SK-N-SH treated with all-trans-retinoic acid at 6 μM for 48 hours (cell line): ENCODE results near the gene MAPK12.

Experiments
- ATAC-seq: fragments of 200-7000 bp; cut with Tn5 transposase; 3 replicates; pipeline ENCODE4 v1.9.1; 2020; ENCODE audit warnings: mild to moderate bottlenecking, moderate library complexity
- ARNTL ChIP-seq: fragments of 450-650 bp; formaldehyde crosslinking; IDR thresholded peaks from 2 replicates; pipeline ENCODE4 v1.5.0; 2020; ENCODE audit warnings: low read depth, mild to moderate bottlenecking, moderate library complexity, borderline replicate concordance
- BACH2 ChIP-seq: fragments of 250-450 bp; sonication (Bioruptor Pico); IDR thresholded peaks from 2 replicates; pipeline ENCODE4 v1.9.0; 2021; ENCODE audit warnings: mild to moderate bottlenecking, borderline replicate concordance
- ISL1 ChIP-seq: fragments of 250-450 bp; sonication (Bioruptor Pico); IDR thresholded peaks from 2 replicates; pipeline ENCODE4 v2.1.2; 2022; ENCODE audit warnings: mild to moderate bottlenecking, moderate library complexity
- OSR1 ChIP-seq: fragments of 250-450 bp; sonication (Bioruptor Pico); IDR thresholded peaks from 2 replicates; pipeline ENCODE4 v1.8.0; 2022; ENCODE audit warnings: moderate library complexity, mild to moderate bottlenecking, inconsistent platforms
- PPARA ChIP-seq: fragments of 250-450 bp; sonication (Bioruptor Pico); IDR thresholded peaks from 2 replicates; pipeline ENCODE4 v1.5.0; 2020; ENCODE audit warnings: mild to moderate bottlenecking, borderline replicate concordance
- RARB ChIP-seq: fragments of 250-450 bp; sonication (Bioruptor Pico); IDR thresholded peaks from 2 replicates; pipeline ENCODE4 v1.8.0; 2021; ENCODE audit warnings: mild to moderate bottlenecking, moderate library complexity
- SNAI2 ChIP-seq: fragments of 250-450 bp; sonication (Bioruptor Pico); IDR thresholded peaks from 2 replicates; pipeline ENCODE4 v1.5.0; 2020; ENCODE audit warnings: mild to moderate bottlenecking, moderate library complexity
- TOX ChIP-seq: fragments of 250-450 bp; sonication (Bioruptor Pico); IDR thresholded peaks from 2 replicates; pipeline ENCODE4 v1.8.0; 2021; ENCODE audit warnings: mild to moderate bottlenecking, moderate library complexity, borderline replicate concordance
- ZC3H10 ChIP-seq: fragments of 250-450 bp; sonication (Bioruptor Pico); IDR thresholded peaks from 2 replicates; pipeline ENCODE4 v1.5.1; 2021; ENCODE audit warnings: mild to moderate bottlenecking, moderate library complexity
- ZFP30 ChIP-seq: fragments of 450-650 bp; formaldehyde crosslinking; IDR thresholded peaks from 2 replicates; pipeline ENCODE4 v1.5.0; 2022; ENCODE audit warnings: mild to moderate bottlenecking, moderate library complexity
- ZNF565 ChIP-seq: fragments of 450-650 bp; formaldehyde crosslinking; conservative IDR thresholded peaks from 2 replicates; pipeline ENCODE4 v1.5.0; 2020; ENCODE audit warnings: low read depth, mild to moderate bottlenecking, moderate library complexity
- ZNF70 ChIP-seq: fragments of 450-650 bp; formaldehyde crosslinking; IDR thresholded peaks from 2 replicates; pipeline ENCODE4 v1.5.0; 2020; ENCODE audit warnings: mild to moderate bottlenecking, moderate library complexity
- ZNF8 ChIP-seq: fragments of 450-650 bp; formaldehyde crosslinking; IDR thresholded peaks from 2 replicates; pipeline ENCODE4 v1.5.0; 2020; ENCODE audit warnings: mild to moderate bottlenecking, moderate library complexity
- TF ChIP-seq, protein P1 (sequence below): fragments of 250-450 bp; sonication (Bioruptor Pico); IDR thresholded peaks from 2 replicates; pipeline ENCODE4 v1.5.0; 2020; ENCODE audit warnings: mild to moderate bottlenecking, moderate library complexity
- TF ChIP-seq, protein P2 (sequence below): fragments of 250-450 bp; sonication (Bioruptor Pico); IDR thresholded peaks from 2 replicates; pipeline ENCODE4 v1.5.1; 2021; ENCODE audit warnings: mild to moderate bottlenecking, moderate library complexity
- TF ChIP-seq, protein P3 (sequence below): fragments of 250-450 bp; sonication (Bioruptor Pico); IDR thresholded peaks from 2 replicates; pipeline ENCODE4 v1.5.1; 2020; ENCODE audit warnings: low read depth, mild to moderate bottlenecking, moderate library complexity
- TF ChIP-seq, protein P4 (sequence below): fragments of 250-450 bp; sonication (Bioruptor Pico); IDR thresholded peaks from 2 replicates; pipeline ENCODE4 v1.8.0; 2020; ENCODE audit warnings: mild to moderate bottlenecking, moderate library complexity, borderline replicate concordance
- TF ChIP-seq, protein P5 (sequence below): fragments of 250-450 bp; sonication (Bioruptor Pico); IDR thresholded peaks from 2 replicates; pipeline ENCODE4 v1.8.0; 2021; ENCODE audit warnings: low read depth, mild to moderate bottlenecking, moderate library complexity, borderline replicate concordance

Gene MAPK12

DNA sequence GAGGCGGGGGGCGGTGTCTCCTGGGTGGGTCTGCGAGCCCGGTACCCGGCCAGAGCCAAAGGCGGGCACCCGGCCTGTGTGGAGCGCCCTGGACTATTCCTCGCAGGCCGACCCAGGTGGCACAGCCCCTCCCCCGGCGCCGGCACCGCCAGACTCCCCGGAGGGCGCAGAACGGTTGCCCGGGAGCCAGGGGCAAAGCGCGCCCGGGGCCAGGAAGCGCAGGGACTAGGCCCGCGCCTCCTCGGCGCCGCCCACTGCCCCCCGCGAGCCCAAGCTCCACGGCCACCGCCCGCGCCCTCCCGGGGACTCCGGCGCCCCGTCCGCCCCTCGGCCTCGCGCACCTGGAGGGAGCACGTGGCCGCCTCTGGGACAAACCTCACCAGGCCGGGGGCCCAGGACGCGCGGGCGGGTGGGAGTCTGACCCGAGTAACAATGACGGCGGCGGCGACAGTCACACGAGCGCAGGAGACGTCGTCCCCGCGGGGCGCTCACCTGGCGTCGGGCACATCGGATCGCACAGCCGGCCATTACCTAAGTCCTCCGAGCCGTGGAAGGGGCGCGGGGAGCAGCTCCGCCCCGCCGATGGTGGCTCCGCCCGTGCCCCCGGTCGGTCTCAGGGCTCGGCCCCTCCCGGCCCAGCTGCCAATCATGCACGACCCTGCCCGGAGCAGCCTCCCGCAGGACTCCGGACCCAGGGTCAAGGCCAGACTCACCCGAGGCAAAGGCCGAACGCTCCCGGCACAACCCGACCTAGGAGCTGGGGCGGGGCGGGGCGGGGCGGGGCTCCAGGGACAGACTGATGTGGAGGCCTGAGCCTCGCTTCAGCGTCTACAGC lies 38.5 kb upstream of the MAPK12 start:
- no peak for TF ChIP-seq ZNF8 (CRISPR knock-in tag)
- TF ChIP-seq ISL1 (CRISPR knock-in tag) = no peak
- TF ChIP-seq, protein P1, sequence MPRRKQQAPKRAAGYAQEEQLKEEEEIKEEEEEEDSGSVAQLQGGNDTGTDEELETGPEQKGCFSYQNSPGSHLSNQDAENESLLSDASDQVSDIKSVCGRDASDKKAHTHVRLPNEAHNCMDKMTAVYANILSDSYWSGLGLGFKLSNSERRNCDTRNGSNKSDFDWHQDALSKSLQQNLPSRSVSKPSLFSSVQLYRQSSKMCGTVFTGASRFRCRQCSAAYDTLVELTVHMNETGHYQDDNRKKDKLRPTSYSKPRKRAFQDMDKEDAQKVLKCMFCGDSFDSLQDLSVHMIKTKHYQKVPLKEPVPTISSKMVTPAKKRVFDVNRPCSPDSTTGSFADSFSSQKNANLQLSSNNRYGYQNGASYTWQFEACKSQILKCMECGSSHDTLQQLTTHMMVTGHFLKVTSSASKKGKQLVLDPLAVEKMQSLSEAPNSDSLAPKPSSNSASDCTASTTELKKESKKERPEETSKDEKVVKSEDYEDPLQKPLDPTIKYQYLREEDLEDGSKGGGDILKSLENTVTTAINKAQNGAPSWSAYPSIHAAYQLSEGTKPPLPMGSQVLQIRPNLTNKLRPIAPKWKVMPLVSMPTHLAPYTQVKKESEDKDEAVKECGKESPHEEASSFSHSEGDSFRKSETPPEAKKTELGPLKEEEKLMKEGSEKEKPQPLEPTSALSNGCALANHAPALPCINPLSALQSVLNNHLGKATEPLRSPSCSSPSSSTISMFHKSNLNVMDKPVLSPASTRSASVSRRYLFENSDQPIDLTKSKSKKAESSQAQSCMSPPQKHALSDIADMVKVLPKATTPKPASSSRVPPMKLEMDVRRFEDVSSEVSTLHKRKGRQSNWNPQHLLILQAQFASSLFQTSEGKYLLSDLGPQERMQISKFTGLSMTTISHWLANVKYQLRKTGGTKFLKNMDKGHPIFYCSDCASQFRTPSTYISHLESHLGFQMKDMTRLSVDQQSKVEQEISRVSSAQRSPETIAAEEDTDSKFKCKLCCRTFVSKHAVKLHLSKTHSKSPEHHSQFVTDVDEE (CRISPR knock-in tag) = no peak
- no peak for TF ChIP-seq ZFP30 (CRISPR knock-in tag)
- TF ChIP-seq, protein P2, sequence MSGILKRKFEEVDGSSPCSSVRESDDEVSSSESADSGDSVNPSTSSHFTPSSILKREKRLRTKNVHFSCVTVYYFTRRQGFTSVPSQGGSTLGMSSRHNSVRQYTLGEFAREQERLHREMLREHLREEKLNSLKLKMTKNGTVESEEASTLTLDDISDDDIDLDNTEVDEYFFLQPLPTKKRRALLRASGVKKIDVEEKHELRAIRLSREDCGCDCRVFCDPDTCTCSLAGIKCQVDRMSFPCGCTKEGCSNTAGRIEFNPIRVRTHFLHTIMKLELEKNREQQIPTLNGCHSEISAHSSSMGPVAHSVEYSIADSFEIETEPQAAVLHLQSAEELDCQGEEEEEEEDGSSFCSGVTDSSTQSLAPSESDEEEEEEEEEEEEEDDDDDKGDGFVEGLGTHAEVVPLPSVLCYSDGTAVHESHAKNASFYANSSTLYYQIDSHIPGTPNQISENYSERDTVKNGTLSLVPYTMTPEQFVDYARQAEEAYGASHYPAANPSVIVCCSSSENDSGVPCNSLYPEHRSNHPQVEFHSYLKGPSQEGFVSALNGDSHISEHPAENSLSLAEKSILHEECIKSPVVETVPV = no peak
- no peak for TF ChIP-seq PPARA (CRISPR knock-in tag)
- no peak for TF ChIP-seq TOX
- TF ChIP-seq ZC3H10 = no peak
- TF ChIP-seq SNAI2 (CRISPR knock-in tag) = no peak
- no peak for TF ChIP-seq RARB (CRISPR knock-in tag)
- TF ChIP-seq, protein P3, sequence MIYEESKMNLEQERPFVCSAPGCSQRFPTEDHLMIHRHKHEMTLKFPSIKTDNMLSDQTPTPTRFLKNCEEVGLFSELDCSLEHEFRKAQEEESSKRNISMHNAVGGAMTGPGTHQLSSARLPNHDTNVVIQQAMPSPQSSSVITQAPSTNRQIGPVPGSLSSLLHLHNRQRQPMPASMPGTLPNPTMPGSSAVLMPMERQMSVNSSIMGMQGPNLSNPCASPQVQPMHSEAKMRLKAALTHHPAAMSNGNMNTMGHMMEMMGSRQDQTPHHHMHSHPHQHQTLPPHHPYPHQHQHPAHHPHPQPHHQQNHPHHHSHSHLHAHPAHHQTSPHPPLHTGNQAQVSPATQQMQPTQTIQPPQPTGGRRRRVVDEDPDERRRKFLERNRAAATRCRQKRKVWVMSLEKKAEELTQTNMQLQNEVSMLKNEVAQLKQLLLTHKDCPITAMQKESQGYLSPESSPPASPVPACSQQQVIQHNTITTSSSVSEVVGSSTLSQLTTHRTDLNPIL (CRISPR knock-in tag) = no peak
- TF ChIP-seq, protein P4, sequence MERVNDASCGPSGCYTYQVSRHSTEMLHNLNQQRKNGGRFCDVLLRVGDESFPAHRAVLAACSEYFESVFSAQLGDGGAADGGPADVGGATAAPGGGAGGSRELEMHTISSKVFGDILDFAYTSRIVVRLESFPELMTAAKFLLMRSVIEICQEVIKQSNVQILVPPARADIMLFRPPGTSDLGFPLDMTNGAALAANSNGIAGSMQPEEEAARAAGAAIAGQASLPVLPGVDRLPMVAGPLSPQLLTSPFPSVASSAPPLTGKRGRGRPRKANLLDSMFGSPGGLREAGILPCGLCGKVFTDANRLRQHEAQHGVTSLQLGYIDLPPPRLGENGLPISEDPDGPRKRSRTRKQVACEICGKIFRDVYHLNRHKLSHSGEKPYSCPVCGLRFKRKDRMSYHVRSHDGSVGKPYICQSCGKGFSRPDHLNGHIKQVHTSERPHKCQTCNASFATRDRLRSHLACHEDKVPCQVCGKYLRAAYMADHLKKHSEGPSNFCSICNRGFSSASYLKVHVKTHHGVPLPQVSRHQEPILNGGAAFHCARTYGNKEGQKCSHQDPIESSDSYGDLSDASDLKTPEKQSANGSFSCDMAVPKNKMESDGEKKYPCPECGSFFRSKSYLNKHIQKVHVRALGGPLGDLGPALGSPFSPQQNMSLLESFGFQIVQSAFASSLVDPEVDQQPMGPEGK (CRISPR knock-in tag) = no peak
- no peak for TF ChIP-seq BACH2 (CRISPR knock-in tag)
- TF ChIP-seq ZNF70 = no peak
- ATAC-seq = no peak

DNA sequence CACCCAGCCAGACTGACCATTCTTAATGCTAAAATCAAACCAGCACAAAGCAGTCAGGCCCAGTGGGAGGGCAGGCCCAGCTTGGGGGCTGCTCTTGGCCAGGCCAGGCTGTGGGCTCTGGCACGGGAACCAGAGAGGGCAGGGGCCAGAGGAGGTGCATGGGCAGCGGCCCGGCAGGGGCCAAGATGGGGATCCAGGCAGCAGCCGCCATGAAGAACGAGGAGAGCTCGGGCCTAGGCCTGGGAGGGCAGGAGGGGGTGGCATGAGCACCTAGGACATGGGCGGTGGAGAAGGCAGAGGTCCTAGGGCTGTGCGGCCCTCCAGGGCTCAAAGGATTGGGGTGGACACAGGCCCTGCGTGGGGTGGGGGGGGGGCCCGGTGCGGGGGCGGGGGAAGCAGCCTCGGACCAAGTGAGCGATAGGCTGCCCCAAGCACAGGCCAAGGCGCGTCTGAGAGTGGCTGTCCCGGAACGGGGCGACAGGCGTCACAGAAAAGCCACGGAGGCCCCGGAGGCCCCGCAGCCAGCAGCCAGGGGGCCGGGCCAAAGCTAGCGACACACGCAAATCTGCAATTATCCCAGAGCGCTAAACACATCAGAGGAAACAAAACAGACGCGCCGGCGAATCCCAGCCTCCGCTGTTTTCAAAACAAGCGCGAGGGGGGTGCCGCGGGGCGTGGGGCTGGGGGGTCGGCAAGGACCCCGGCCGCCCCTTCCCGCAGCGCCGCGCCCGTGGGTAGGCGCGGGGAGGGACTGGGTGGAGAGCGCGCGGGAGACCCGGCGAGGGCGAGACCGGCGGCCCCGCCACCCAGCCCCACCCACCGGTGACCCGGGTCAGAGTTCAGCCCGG lies 37.7 kb upstream of the MAPK12 start:
- no peak for ATAC-seq

More for the DNA sequence above, 37.7 kb upstream of the MAPK12 start:
- TF ChIP-seq TOX = no peak
- TF ChIP-seq ZNF565 = no peak
- no peak for TF ChIP-seq ZNF70
- TF ChIP-seq, protein P3 (CRISPR knock-in tag) = no peak
- TF ChIP-seq, protein P1 (CRISPR knock-in tag) = no peak
- TF ChIP-seq, protein P5, sequence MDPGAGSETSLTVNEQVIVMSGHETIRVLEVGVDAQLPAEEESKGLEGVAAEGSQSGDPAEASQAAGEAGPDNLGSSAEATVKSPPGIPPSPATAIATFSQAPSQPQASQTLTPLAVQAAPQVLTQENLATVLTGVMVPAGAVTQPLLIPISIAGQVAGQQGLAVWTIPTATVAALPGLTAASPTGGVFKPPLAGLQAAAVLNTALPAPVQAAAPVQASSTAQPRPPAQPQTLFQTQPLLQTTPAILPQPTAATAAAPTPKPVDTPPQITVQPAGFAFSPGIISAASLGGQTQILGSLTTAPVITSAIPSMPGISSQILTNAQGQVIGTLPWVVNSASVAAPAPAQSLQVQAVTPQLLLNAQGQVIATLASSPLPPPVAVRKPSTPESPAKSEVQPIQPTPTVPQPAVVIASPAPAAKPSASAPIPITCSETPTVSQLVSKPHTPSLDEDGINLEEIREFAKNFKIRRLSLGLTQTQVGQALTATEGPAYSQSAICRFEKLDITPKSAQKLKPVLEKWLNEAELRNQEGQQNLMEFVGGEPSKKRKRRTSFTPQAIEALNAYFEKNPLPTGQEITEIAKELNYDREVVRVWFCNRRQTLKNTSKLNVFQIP (CRISPR knock-in tag) = no peak
- TF ChIP-seq OSR1 (CRISPR knock-in tag) = no peak
- TF ChIP-seq ZNF8 (CRISPR knock-in tag) = no peak
- TF ChIP-seq ARNTL (CRISPR knock-in tag) = no peak
